B cell (primary cell): ENCODE data around the gene MBOAT1. TPM values are rescaled to one million over a fixed set of nuclear protein-coding genes. Genes with fewer than 3 reads are reported as not detected.

Experiments
- ATAC-seq: fragments of 200-7000 bp; cut with Tn5 transposase; one replicate; pipeline ENCODE4 v1.10.0; 2021; ENCODE audit warnings: low read depth, mild to moderate bottlenecking, moderate number of reproducible peaks, moderate library complexity
- CTCF ChIA-PET: fragments of 350-600 bp; sonication (Branson Sonifier 250); formaldehyde crosslinking; loops from one replicate; lab custom pipeline; 2021; ENCODE audit warnings: antibody characterized with exemption, inconsistent platforms; lab: Charles Lee
- POLR2A ChIA-PET: fragments of 350-600 bp; sonication (Branson Sonifier 250); formaldehyde crosslinking; loops from one replicate; lab custom pipeline; 2021; ENCODE audit warnings: antibody characterized with exemption; lab: Charles Lee
- DNase-seq: peaks from one replicate; pipeline ENCODE4 v3.0.0; 2013
- H2AFZ ChIP-seq: 2 replicates; pipeline ENCODE4 v1.6.1; 2012; ENCODE audit warnings: mild to moderate bottlenecking, low read depth, low read length; ENCODE audit not compliant: insufficient read depth, poor library complexity, severe bottlenecking
- H3K27ac ChIP-seq, 2 donors: 1 replicate in 1 of 2; 2 replicates in 1 of 2; pipeline ENCODE4 v1.5.1; 2012 to 2013; ENCODE audit warnings: low read length in 2 of 2, mild to moderate bottlenecking in 2 of 2, moderate library complexity in 1 of 2
- H3K27me3 ChIP-seq, 4 experiments: fragments of 200-600 bp in 1 of 4; sonication (generic) in 1 of 4; replicated peaks in 1 of 4; 1 replicate in 2 of 4; 2 replicates in 2 of 4; pipeline versions ENCODE4 v1.6.1 to v1.7.0; 2013 to 2016; ENCODE audit warnings: low read length in 3 of 4, mild to moderate bottlenecking in 2 of 4, mixed read lengths in 1 of 4, moderate library complexity in 1 of 4; ENCODE audit not compliant: insufficient read depth in 4 of 4, control insufficient read depth in 3 of 4; ENCODE audit errors: control extremely low read depth in 1 of 4
- H3K36me3 ChIP-seq, 2 experiments: replicated peaks in 1 of 2; 1 replicate in 1 of 2; 2 replicates in 1 of 2; pipeline versions ENCODE4 v1.6.1 to v1.7.1; 2013; ENCODE audit warnings: low read length in 1 of 2; ENCODE audit not compliant: insufficient read depth in 2 of 2, control insufficient read depth in 1 of 2; ENCODE audit errors: control extremely low read depth in 1 of 2, extremely low read depth in 1 of 2
- H3K4me1 ChIP-seq, 2 donors: fragments of 200-600 bp in 1 of 2; sonication (generic) in 1 of 2; 1 replicate in 1 of 2; 2 replicates in 1 of 2; pipeline versions ENCODE4 v1.5.1 to v1.6.1; 2013 to 2017; ENCODE audit warnings: low read length in 2 of 2; ENCODE audit not compliant: control insufficient read depth in 2 of 2, insufficient read depth in 2 of 2
- H3K4me2 ChIP-seq: replicated peaks from 2 replicates; pipeline ENCODE3; 2012; ENCODE audit warnings: mild to moderate bottlenecking, low read depth, low read length; ENCODE audit not compliant: poor library complexity, severe bottlenecking
- H3K4me3 ChIP-seq, 5 experiments: fragments of 200-600 bp in 1 of 5; sonication (generic) in 1 of 5; 1 replicate in 3 of 5; 2 replicates in 2 of 5; pipeline versions ENCODE4 v1.5.1 to v1.7.0; 2011 to 2016; ENCODE audit warnings: low read length in 4 of 5, mild to moderate bottlenecking in 4 of 5, low read depth in 2 of 5, control low read depth in 1 of 5, moderate library complexity in 1 of 5; ENCODE audit not compliant: insufficient read depth in 1 of 5; ENCODE audit errors: control extremely low read depth in 1 of 5, extremely low read depth in 1 of 5
- H3K79me2 ChIP-seq: fragments of 200-600 bp; sonication (generic); one replicate; pipeline ENCODE4 v1.6.0; 2016; ENCODE audit warnings: low read length; ENCODE audit not compliant: control insufficient read depth, insufficient read depth
- H3K9ac ChIP-seq: fragments of 200-600 bp; sonication (generic); 2 replicates; pipeline ENCODE4 v1.6.1; 2017; ENCODE audit warnings: mild to moderate bottlenecking, low read length, moderate library complexity
- H3K9me3 ChIP-seq, 3 donors: one replicate each; pipeline versions ENCODE4 v1.6.1 to v1.7.1; 2013; ENCODE audit warnings: low read length in 2 of 3; ENCODE audit not compliant: control insufficient read depth in 2 of 3, insufficient read depth in 1 of 3; ENCODE audit errors: control extremely low read depth in 1 of 3
- H4K20me1 ChIP-seq: 2 replicates; pipeline ENCODE4 v1.6.0; 2012; ENCODE audit warnings: mild to moderate bottlenecking, low read length; ENCODE audit not compliant: insufficient read depth, control insufficient read depth, poor library complexity, severe bottlenecking
- H3K27ac Mint-ChIP-seq: one replicate; pipeline ENCODE4 v1.8.0; 2021; ENCODE audit warnings: mixed read lengths
- H3K27me3 Mint-ChIP-seq: one replicate; pipeline ENCODE4 v1.8.0; 2021; ENCODE audit warnings: mixed read lengths
- H3K4me1 Mint-ChIP-seq: one replicate; pipeline ENCODE4 v1.8.0; 2021; ENCODE audit warnings: mixed read lengths
- H3K4me3 Mint-ChIP-seq: one replicate; pipeline ENCODE4 v1.8.0; 2021; ENCODE audit warnings: mixed read lengths
- H3K9me3 Mint-ChIP-seq: one replicate; pipeline ENCODE4 v1.8.0; 2022; ENCODE audit warnings: mixed read lengths; ENCODE audit not compliant: insufficient read depth
- CTCF ChIP-seq: fragments of 200-600 bp; IDR thresholded peaks from one replicate; pipeline ENCODE4 v1.8.0; 2022; ENCODE audit warnings: antibody characterized with exemption, mild to moderate bottlenecking
- EZH2 ChIP-seq: IDR thresholded peaks from 2 replicates; pipeline ENCODE4 v1.6.1; 2012; ENCODE audit warnings: borderline replicate concordance, low read depth, mild to moderate bottlenecking, moderate library complexity, low read length; ENCODE audit not compliant: insufficient read depth, poor library complexity, severe bottlenecking
- WGBS: methylation state at CpG from one replicate; pipeline ENCODE4 v1.1.5; 2013; ENCODE audit warnings: missing lambda C conversion rate; ENCODE audit not compliant: insufficient coverage; 5-methylcytosine and 5-hydroxymethylcytosine counted together
- intact Hi-C: fragments of 100-400 bp; cut with micrococcal nuclease; formaldehyde crosslinking; loops from one replicate; pipeline ENCODE4 v1.10.0; 2022
- polyA plus RNA-seq: library from polyadenylated mRNA; depleted of rRNA; stranded (reverse); fragments of >200 nt; gene quantifications from 2 replicates; pipeline ENCODE4 v1.2.3, GENCODE V29; 2012
- total RNA-seq, 2 donors: library from RNA; stranded (reverse); fragments of 120-200 nt in 1 of 2; gene quantifications; 1 replicate in 1 of 2; 2 replicates in 1 of 2; pipeline versions ENCODE4 v1.2.3 to v1.2.4, GENCODE V29; 2013 to 2022

The MBOAT1 gene
- total and polyA plus RNA-seq, 2 donors (not counting 1 experiment from before 2014, with no cell fraction given) = 5.4 to 8.1 TPM

DNA sequence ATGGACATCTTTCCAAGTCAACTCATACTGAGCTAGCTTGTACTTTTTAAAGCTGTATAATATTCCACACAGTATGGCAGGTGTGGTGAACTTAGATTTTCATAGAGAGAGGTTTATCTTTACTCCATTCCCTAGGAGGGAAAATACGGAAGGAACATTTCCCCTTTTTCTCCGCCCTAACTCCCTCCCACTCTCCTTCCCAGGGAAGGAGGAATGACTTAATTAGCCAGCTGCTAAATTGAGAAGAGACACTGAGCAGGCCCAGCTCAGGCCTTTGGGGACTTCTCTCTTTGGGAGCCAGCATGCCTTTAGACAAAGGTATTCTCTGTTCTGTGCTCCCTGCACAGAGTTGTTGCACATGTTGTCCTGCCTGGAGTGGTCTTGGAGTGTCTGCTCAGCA, 46.1 kb downstream of the MBOAT1 start:
- no peaks in the 10 kb centered on the region for H3K27me3 Mint-ChIP-seq
- Histone ChIP-seq H3K36me3 (no peaks in the 10 kb centered on the region), H3K27me3 (no peaks in the 10 kb centered on the region), H3K9me3 (peaks cover 0 to 3% (median 0%) of the 10 kb centered on the region in 3 donors), H3K9ac (no peak overlapping the region), H3K4me2 (no peak overlapping the region), H3K4me1 (no peaks in the 10 kb centered on the region), H3K79me2 (no peaks in the 10 kb centered on the region), H4K20me1 (no peaks in the 10 kb centered on the region), H2AFZ (no peak overlapping the region), H3K27ac (no peak overlapping the region), H3K4me3 (no peak overlapping the region)
- intact Hi-C loops = no loop called here
- TF ChIP-seq EZH2 (no peak), CTCF (no peak)
- H3K27ac Mint-ChIP-seq = no peak overlapping the region
- no peaks in the 10 kb centered on the region for H3K4me1 Mint-ChIP-seq
- H3K4me3 Mint-ChIP-seq = no peak overlapping the region
- POLR2A ChIA-PET = no interaction called here
- CTCF ChIA-PET = no interaction called here
- WGBS = no CpG with 5 or more reads among the region's 2 CpGs
- ATAC-seq = no peak
- DNase-seq = no peak
- H3K9me3 Mint-ChIP-seq = no peaks in the 10 kb centered on the region

GRCh38 chr6:20162515-20162914, 49.8 kb downstream of the MBOAT1 start:
- Mint-ChIP-seq H3K27me3 (no peaks in the 10 kb centered on the region), H3K27ac (no peak overlapping the region), H3K4me1 (no peaks in the 10 kb centered on the region), H3K9me3 (no peaks in the 10 kb centered on the region), H3K4me3 (no peak overlapping the region)
- 100% methylated on average over 2 of the region's 2 CpGs for WGBS
- TF ChIP-seq EZH2 (no peak), CTCF (no peak)
- H3K9ac ChIP-seq = no peak overlapping the region
- no peak overlapping the region for H2AFZ ChIP-seq
- no peak overlapping the region for H3K4me2 ChIP-seq
- H3K36me3 ChIP-seq = no peaks in the 10 kb centered on the region
- no peaks in the 10 kb centered on the region for H3K27me3 ChIP-seq
- H4K20me1 ChIP-seq = no peaks in the 10 kb centered on the region
- no peaks in the 10 kb centered on the region for H3K79me2 ChIP-seq
- DNase-seq = no peak
- ATAC-seq = no peak
- H3K27ac ChIP-seq = no peak overlapping the region
- intact Hi-C loops = no loop called here
- peaks cover 0 to 3% (median 0%) of the 10 kb centered on the region in 3 donors for H3K9me3 ChIP-seq
- H3K4me3 ChIP-seq = no peak overlapping the region
- ChIA-PET POLR2A (no interaction called here), CTCF (interaction anchor here (0.6 kb wide), 1 partner anchor 15 kb away, joined by 3 read pairs; no protein-coding TSS in a partner anchor)
- H3K4me1 ChIP-seq = no peaks in the 10 kb centered on the region
